Fibroblast of skin of abdomen (primary cell): ENCODE data around the gene FAM72C.
"Not testable (repeated sequence)": the region's sequence is repeated elsewhere in the genome, so short reads cannot be mapped to it uniquely, and the experiment has no call there.

Experiments used
- DNase-seq: peaks from one replicate; pipeline ENCODE4 v3.0.0-alpha.2; 2013

The FAM72C gene

DNA sequence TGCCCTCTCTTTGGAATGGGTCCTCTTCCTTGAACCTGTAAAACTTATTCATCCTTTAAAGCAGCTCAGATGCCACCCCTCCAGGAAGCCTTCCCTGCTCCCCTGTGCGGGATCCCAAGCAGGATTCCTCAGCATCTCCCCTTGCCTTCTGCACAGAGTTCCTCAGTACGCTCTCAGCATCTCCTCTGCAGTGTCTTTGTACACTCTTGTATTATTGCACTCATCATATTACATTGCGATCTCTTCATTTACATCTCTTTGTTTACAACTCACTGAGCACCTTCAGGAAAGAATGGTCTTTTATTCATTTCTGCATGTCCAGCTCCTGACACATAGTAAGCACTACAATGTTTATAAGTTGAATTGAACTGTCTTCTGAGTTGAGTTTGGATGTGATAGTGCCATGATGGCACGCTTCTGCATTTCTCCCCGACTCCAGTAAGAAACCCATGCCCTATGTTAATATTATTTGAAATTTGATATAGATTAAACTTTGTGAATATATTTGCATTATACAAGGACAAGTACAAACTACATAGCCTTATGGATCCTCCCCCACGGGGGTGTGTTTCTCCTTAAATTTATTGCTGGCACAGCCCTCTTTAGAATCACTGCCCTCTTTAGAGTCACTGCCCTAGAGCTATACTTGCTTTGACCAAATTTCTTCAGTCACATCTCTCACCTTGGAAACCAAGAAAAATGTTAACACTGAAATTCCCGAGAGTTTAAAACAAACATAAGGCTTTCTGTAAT is 13.1 kb upstream of the FAM72C start:
- not testable (repeated sequence) for DNase-seq

- peak; percentile 0 for DNase-seq
These were observed 2.6 kb upstream of the FAM72C start for GRCh38 chr1:143974416-143974815.

DNA sequence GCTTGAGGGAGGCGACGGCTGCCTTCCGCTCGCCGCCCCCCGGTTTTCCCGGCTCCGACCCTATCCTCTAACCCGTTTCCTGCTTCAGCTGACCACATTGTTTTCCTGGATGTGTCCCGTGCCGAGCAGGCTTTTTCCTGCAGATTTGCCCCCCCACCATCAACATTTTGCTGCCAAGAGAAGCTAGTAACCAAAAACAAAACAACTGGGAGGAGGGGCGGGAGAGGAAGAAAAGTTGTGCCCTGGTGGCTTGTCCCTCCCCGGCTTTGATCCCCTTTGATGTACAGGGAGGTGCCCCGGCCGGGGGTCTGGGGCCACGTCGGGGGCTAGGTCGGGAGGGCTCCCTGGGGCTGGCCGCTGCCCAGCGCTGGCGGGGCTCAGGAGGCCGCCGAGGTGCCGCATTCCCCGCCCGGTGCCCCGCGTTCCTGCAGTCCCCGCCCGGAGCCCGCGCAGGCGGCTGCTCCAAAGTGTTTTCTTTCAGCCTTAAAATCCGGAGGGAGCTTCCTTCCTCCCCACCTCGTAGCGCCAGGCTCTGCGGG is 2.2 kb upstream of the FAM72C start:
- not testable (repeated sequence) for DNase-seq

GRCh38 chr1:143972753-143973326 is 1.1 kb upstream of the FAM72C start:
- not testable (repeated sequence) for DNase-seq

DNA sequence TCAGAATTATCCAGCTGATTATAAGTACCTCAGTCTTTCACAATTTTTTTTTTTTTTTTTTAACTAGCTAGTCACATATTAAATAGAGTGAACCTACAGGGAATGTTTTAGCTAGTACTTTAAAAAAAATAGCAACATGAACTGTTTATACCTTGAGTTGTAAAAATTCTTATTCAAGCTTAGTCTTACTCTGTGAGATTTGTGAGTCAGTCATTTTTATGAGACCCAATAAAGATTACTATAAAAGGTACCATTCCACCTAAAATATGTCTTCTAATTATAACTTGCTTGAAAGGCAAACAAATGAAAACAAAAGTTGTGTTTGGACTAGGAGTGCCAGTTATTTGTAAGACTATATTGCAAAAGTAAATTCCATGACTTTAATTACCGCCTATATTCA is 5.9 kb downstream of the FAM72C start:
- not testable (repeated sequence) for DNase-seq

- not testable (repeated sequence) for DNase-seq
These were observed 7.5 kb downstream of the FAM72C start for GRCh38 chr1:143964294-143964693.

GRCh38 chr1:143955930-143956329 is 15.9 kb downstream of the FAM72C start:
- not testable (repeated sequence) for DNase-seq

DNA sequence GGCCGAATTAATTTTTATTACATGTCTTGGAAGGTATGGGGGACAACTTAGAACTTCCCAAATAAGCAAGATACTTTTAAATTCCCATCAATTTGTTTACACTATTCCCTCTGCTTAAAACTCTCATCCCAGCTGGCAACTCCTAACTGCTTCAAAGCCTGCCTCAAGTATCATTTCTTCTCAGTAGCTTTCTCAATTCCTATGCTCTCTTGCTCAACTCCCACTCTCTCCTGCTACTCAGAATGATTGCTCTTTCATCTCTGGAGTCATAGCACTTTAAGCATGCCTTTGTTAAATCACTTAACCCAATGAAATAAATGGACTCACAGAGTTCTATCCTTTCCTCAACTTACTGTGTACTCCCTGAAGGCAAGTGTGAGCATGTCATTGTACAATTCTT is 18.9 kb downstream of the FAM72C start:
- not testable (repeated sequence) for DNase-seq

GRCh38 chr1:143951485-143952391 is 20.0 kb downstream of the FAM72C start:
- not testable (repeated sequence) for DNase-seq

DNA sequence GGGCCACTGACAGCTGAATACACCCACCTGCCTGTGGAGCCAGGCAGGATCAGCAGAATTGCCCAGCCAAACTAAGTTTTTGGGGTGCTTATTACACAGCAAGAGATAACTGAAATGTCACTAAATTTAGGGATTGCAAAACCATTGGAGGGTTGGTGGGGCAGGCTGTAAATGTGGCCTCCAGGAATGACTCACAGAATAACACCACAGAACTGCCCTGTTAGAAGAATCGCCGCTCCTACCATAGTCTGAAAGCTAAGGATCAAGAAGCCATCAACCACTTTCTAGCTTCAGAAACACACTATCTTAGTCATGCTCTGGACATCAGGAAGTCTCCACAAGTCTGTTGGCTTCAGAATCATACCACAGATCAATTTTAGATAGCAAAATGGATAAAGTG is 24.0 kb downstream of the FAM72C start:
- not testable (repeated sequence) for DNase-seq

GRCh38 chr1:143945253-143945652 is 26.5 kb downstream of the FAM72C start:
- DNase-seq, result not testable (repeated sequence)

DNA sequence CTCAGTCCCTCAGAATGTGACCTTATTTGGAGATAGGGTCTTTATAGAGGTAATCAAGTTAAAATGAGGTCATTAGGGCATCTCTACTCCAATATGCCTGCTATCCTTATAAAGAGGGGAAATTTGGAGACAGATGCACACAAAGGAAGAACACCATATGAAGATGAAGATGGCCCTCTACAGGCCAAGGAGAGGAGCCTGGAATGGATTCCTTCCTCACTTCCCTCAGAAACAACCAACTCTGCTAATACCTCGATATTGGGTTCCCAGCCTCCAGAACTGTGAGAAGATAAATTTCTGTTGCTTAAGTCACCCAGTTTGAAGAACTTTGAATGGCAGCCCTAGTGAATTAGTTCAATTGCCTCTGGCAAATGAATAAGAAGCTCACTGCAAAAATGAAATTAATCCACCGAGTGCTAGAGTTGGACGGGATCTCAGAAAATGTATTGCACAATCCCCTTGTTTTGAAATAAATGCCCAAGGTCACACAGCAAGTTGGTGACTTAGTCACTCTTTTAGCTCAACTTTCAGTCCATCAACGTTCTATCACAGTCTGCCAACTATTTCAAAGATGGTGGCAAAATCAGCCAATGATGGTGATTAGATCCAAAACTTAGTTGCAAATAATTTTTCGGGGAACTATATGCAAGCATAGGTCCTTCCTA is 27.1 kb downstream of the FAM72C start:
- not testable (repeated sequence) for DNase-seq

- DNase-seq, result not testable (repeated sequence)
These were observed 28.3 kb downstream of the FAM72C start for GRCh38 chr1:143943319-143943978.

DNA sequence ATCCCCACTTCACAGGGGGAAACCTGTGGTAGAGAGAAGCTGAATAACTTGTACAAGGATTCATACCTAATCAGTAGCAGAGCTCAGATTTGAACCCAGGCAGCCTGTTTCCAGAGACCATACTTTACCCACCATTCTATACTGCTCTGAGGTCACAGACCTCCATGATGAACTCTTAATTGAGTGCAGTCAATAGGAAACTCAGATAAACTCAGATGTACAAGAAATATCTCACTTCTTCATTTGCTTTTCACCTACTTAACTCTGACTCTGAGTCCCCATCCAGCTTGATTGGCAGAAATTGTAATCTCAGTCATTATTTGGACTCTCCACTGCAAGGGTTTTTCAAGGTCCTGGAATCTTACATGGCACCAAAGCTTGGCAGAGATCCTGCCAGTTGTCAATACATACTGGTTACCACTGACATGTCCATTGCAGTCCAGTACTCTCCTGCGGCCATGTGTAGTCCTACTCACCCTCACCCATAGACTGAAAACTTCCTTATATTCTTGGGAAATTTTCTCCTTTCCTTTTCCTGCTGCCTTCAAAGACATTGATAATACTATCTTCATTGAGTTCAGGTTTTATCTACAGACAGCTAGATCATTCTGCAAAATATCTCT is 29.4 kb downstream of the FAM72C start:
- not testable (repeated sequence) for DNase-seq

DNA sequence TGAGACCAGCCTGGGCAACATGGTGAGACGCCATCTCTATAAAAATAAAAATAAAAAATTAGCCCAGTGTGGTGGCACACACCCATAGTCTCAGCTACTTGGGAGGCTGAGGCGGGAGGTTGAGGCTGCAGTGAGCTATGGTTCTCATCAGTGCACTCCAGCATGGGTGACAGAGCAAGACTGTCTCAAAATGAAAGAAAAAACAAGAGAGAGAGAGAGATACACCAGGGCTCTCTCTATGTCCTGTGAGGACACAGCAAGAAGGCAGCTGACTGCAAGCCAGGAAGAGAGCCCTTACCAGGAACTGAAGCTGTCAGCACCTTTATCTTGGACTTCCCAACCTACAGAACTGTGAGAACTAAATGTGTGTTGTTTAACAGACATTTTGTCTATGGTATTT is 32.1 kb downstream of the FAM72C start:
- DNase-seq, result not testable (repeated sequence)

- not testable (repeated sequence) for DNase-seq
These were observed 32.9 kb downstream of the FAM72C start for GRCh38 chr1:143938922-143939321.

DNA sequence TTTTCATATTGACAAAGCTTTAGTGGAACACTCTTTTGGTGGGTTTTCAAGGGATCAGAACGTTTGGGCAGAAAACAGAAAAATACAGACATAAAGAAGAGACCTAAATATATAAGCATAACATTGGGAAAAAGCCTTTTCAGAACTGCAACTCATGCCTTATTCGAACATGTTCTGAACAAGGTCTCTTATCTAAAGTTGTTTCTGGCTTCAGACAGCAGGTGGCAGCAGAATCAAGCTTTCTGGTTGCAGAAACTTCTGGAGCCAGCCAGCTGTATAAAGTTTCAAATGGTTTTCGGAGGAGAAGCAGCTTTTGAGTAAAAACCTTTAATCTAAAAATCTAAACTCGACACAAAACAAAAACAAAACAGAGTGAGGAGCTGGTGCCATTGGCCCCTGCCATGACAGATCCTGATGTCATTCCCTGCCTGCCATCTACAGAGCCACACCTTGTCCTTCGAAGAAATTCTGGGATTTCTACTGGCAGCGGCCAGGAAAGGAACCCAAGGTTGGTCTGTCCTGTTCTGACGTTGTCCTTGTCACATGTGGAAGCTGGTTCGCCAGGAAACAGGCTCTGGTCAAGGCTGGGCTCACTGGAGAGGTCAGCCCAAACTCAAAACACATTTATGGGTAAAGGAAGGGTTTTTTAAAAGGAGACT is 35.2 kb downstream of the FAM72C start:
- DNase-seq, result peak; percentile 0

GRCh38 chr1:143919127-143919526 is 52.7 kb downstream of the FAM72C start:
- DNase-seq, result not testable (repeated sequence)

- DNase-seq, result not testable (repeated sequence)
These were observed 53.2 kb downstream of the FAM72C start for GRCh38 chr1:143918552-143918951.

GRCh38 chr1:143913705-143914104 is 58.1 kb downstream of the FAM72C start:
- DNase-seq, result not testable (repeated sequence)
